Breast epithelium (tissue), 4 donors: ENCODE results near the gene LAMTOR3. TPM values are rescaled to one million over a fixed set of nuclear protein-coding genes. Genes with fewer than 3 reads are reported as not detected.

Experiments
- DNase-seq, 2 donors: peaks; one replicate each; pipeline ENCODE4 v3.0.0-alpha.2; 2019; ENCODE audit warnings: low spot score in 2 of 2
- H3K27ac ChIP-seq, 2 donors: fragments of 200-600 bp; sonication (generic) in 1 of 2; one replicate each; pipeline ENCODE4 v1.5.1; 2016 to 2019; ENCODE audit warnings: mild to moderate bottlenecking in 1 of 2
- H3K27me3 ChIP-seq, 2 donors: fragments of 200-600 bp; sonication (generic) in 1 of 2; one replicate each; pipeline versions ENCODE4 v1.5.1 to v1.6.0; 2017 to 2019; ENCODE audit warnings: control low read depth in 1 of 2, mild to moderate bottlenecking in 1 of 2
- H3K36me3 ChIP-seq: fragments of 200-600 bp; one replicate; pipeline ENCODE4 v1.5.1; 2019
- H3K4me1 ChIP-seq, 2 donors: fragments of 200-600 bp; sonication (generic); one replicate each; pipeline ENCODE4 v1.5.1; 2016 to 2019; ENCODE audit warnings: control low read depth in 1 of 2
- H3K4me3 ChIP-seq, 3 donors: fragments of 200-600 bp; sonication (generic); 1 replicate in 2 of 3; 2 replicates in 1 of 3; pipeline ENCODE4 v1.5.1; 2016 to 2019; ENCODE audit warnings: mild to moderate bottlenecking in 3 of 3, moderate library complexity in 2 of 3
- H3K9me3 ChIP-seq, 2 donors: fragments of 200-600 bp; sonication (generic) in 1 of 2; one replicate each; pipeline ENCODE4 v1.5.1; 2016 to 2019; ENCODE audit warnings: control low read depth in 1 of 2
- CTCF ChIP-seq, 3 donors: fragments of 450-650 bp; IDR thresholded peaks; one replicate each; pipeline ENCODE4 v1.5.1; 2016 to 2017; ENCODE audit warnings: antibody characterized with exemption in 3 of 3, mild to moderate bottlenecking in 3 of 3, moderate library complexity in 3 of 3
- POLR2A ChIP-seq: fragments of 450-650 bp; IDR thresholded peaks from one replicate; pipeline ENCODE4 v1.6.1; 2016; ENCODE audit warnings: antibody characterized with exemption, mild to moderate bottlenecking, moderate library complexity
- POLR2AphosphoS5 ChIP-seq, 3 donors: sonication (generic); formaldehyde crosslinking; IDR thresholded peaks; one replicate each; pipeline ENCODE4 v1.6.1; 2017; ENCODE audit warnings: antibody characterized with exemption in 3 of 3
- intact Hi-C: fragments of 100-400 bp; cut with DNase I; formaldehyde crosslinking; loops from one replicate; pipeline ENCODE4 v1.15.1; 2023; ENCODE audit warnings: low total_unique reads
- total RNA-seq, 3 donors: library from RNA; depleted of rRNA; stranded (reverse); fragments of >200 nt; gene quantifications; one replicate each; pipeline ENCODE4 v1.1.0, GENCODE V29; 2016

LAMTOR3 gene
- total RNA-seq, 3 donors from 2014 or later: 40.6 to 79.3 (median 44.0) TPM

GRCh38 chr4:99918656-99919055 lies 24.4 kb upstream of the LAMTOR3 start:
- no peaks in the 10 kb centered on the region for H3K27me3 ChIP-seq
- TF ChIP-seq POLR2A (no peak), POLR2AphosphoS5 (IDR thresholded peaks at IDR 0.05) (no peak), CTCF (IDR thresholded peaks at IDR 0.05) (no peak)
- no peak overlapping the region for H3K4me3 ChIP-seq
- no peak overlapping the region for H3K27ac ChIP-seq
- no peaks in the 10 kb centered on the region for H3K36me3 ChIP-seq
- peaks cover 0 to 11% of the 10 kb centered on the region in 2 donors for H3K9me3 ChIP-seq
- intact Hi-C loops: no loop called here
- no peaks in the 10 kb centered on the region for H3K4me1 ChIP-seq
- no peak for DNase-seq

- Histone ChIP-seq H3K27me3 (no peaks in the 10 kb centered on the region), H3K4me1 (no peaks in the 10 kb centered on the region), H3K9me3 (peaks cover 0 to 11% of the 10 kb centered on the region in 2 donors), H3K36me3 (no peaks in the 10 kb centered on the region), H3K27ac (no peak overlapping the region), H3K4me3 (no peak overlapping the region)
- TF ChIP-seq CTCF (IDR thresholded peaks at IDR 0.05) (no peak), POLR2A (no peak), POLR2AphosphoS5 (IDR thresholded peaks at IDR 0.05) (no peak)
- DNase-seq: no peak
- intact Hi-C loops: no loop called here
Observed at GRCh38 chr4:99917575-99917974, 23.3 kb upstream of the LAMTOR3 start.

DNA sequence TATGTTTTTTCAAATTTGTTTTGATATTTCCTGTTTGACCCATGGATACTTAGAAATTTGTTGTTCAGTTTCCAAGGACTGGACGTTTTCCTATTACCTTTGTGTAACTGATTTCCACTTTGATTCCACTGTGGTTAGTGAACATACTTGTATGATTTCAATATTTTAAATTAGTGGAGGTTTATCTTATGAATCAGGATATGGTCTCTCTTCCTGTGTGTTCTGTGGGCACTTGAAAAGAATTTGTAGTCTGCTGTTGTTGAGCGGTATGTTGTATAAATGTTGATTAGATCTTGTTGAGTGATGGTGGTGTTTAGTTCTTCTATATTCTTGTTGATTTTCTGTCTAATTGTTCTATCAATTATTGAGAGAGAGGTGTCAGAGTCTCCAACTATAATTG lies 21.2 kb upstream of the LAMTOR3 start:
- intact Hi-C loops: no loop called here

DNA sequence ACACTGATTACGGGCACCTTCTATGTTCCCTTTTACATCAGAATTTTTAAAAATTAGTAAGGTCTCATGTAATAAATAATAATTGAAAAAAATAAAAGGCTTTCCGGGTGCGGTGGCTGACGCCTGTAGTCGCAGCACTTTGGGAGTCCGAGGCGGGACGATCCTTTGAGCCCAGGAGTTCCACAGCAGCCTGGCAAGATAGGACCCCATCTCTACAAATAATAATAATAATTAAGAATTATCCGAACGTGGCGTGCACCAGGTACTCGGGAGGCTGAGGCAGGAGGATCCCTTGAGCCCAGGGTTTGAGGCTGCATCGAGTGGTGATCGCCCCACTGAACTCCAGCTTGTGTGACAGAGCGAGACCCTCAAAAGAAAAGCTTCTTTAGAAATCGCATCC lies 771 bp upstream of the LAMTOR3 start:
- no peak for DNase-seq
- H3K27ac ChIP-seq: peak overlapping the region; percentile 90 to 91
- peak overlapping the region; percentile 81 to 88 (median 83) for H3K4me3 ChIP-seq
- no peaks in the 10 kb centered on the region for H3K9me3 ChIP-seq
- no peaks in the 10 kb centered on the region for H3K27me3 ChIP-seq
- no peaks in the 10 kb centered on the region for H3K4me1 ChIP-seq
- intact Hi-C loops: no loop called here
- no peak for TF ChIP-seq POLR2A
- no peak for TF ChIP-seq POLR2AphosphoS5 (IDR thresholded peaks at IDR 0.05)
- no peak for TF ChIP-seq CTCF (IDR thresholded peaks at IDR 0.05)
- peaks cover 1% of the 10 kb centered on the region for H3K36me3 ChIP-seq

More for the DNA sequence above, 21.2 kb upstream of the LAMTOR3 start:
- H3K4me1 ChIP-seq: no peaks in the 10 kb centered on the region
- H3K4me3 ChIP-seq: no peak overlapping the region
- H3K9me3 ChIP-seq: peaks cover 0 to 11% of the 10 kb centered on the region in 2 donors
- TF ChIP-seq POLR2AphosphoS5 (IDR thresholded peaks at IDR 0.05) (no peak), POLR2A (no peak), CTCF (IDR thresholded peaks at IDR 0.05) (no peak)
- no peaks in the 10 kb centered on the region for H3K36me3 ChIP-seq
- no peaks in the 10 kb centered on the region for H3K27me3 ChIP-seq
- H3K27ac ChIP-seq: no peak overlapping the region
- DNase-seq: no peak

GRCh38 chr4:99893839-99894160 lies 427 bp downstream of the LAMTOR3 start:
- intact Hi-C loops: no loop called here
- H3K4me1 ChIP-seq: no peaks in the 10 kb centered on the region

More at GRCh38 chr4:99893839-99894160, 427 bp downstream of the LAMTOR3 start:
- Histone ChIP-seq H3K27me3 (no peaks in the 10 kb centered on the region), H3K36me3 (peaks cover 4% of the 10 kb centered on the region), H3K27ac (peak overlapping the region; percentile 90 to 91), H3K9me3 (no peaks in the 10 kb centered on the region), H3K4me3 (peak overlapping the region; percentile 81 to 88 (median 83))
- no peak for TF ChIP-seq POLR2AphosphoS5 (IDR thresholded peaks at IDR 0.05)
- TF ChIP-seq CTCF (IDR thresholded peaks at IDR 0.05): no peak
- TF ChIP-seq POLR2A: no peak
- DNase-seq: no peak
